Right atrium auricular region (tissue), 2 donors: ENCODE measurements around the gene AGTPBP1. TPM values are rescaled to one million over a fixed set of nuclear protein-coding genes. Genes with fewer than 3 reads are reported as not detected.

Experiments used
- DNase-seq: peaks from one replicate; pipeline ENCODE4 v3.0.0-alpha.2; 2019; ENCODE audit warnings: low spot score
- H3K27ac ChIP-seq, 2 donors: fragments of 200-600 bp; sonication (generic); 1 replicate in 1 of 2; 2 replicates in 1 of 2; pipeline ENCODE4 v1.5.1; 2016 to 2019
- H3K27me3 ChIP-seq, 2 donors: fragments of 200-600 bp; sonication (generic); one replicate each; pipeline versions ENCODE4 v1.5.1 to v1.6.0; 2017 to 2019
- H3K36me3 ChIP-seq: fragments of 200-600 bp; sonication (generic); one replicate; pipeline ENCODE4 v1.5.1; 2016
- H3K4me1 ChIP-seq, 2 donors: fragments of 200-600 bp; sonication (generic); one replicate each; pipeline versions ENCODE4 v1.5.1 to v1.6.0; 2017 to 2019
- H3K4me3 ChIP-seq, 2 donors: fragments of 200-600 bp; sonication (generic); 1 replicate in 1 of 2; 2 replicates in 1 of 2; pipeline ENCODE4 v1.5.1; 2017 to 2019; ENCODE audit warnings: mild to moderate bottlenecking in 1 of 2, moderate library complexity in 1 of 2
- H3K9me3 ChIP-seq, 2 donors: fragments of 200-600 bp; sonication (generic); one replicate each; pipeline ENCODE4 v1.5.1; 2019
- total RNA-seq, 2 donors: library from RNA; depleted of rRNA; stranded (reverse); fragments of >200 nt; gene quantifications; one replicate each; pipeline ENCODE4 v1.1.0, GENCODE V29; 2016
- TF ChIP-seq, protein P1 (sequence below), 2 donors: fragments of 200-600 bp; sonication (generic); IDR thresholded peaks; one replicate each; pipeline ENCODE4 v1.5.1; 2019; ENCODE audit warnings: antibody characterized with exemption in 2 of 2

Gene AGTPBP1
- total RNA-seq, 2 donors from 2014 or later = 34.1 to 53.2 TPM

GRCh38 chr9:85740787-85741094 lies 1.0 kb downstream of the AGTPBP1 start:
- Histone ChIP-seq H3K9me3 (no peaks in the 10 kb centered on the region), H3K4me1 (peaks cover 0 to 29% of the 10 kb centered on the region in 2 donors), H3K4me3 (peak overlapping the region; percentile 96 to 97), H3K36me3 (no peaks in the 10 kb centered on the region), H3K27me3 (no peaks in the 10 kb centered on the region), H3K27ac (peak overlapping the region; percentile 95 to 97)
- TF ChIP-seq, protein P1, sequence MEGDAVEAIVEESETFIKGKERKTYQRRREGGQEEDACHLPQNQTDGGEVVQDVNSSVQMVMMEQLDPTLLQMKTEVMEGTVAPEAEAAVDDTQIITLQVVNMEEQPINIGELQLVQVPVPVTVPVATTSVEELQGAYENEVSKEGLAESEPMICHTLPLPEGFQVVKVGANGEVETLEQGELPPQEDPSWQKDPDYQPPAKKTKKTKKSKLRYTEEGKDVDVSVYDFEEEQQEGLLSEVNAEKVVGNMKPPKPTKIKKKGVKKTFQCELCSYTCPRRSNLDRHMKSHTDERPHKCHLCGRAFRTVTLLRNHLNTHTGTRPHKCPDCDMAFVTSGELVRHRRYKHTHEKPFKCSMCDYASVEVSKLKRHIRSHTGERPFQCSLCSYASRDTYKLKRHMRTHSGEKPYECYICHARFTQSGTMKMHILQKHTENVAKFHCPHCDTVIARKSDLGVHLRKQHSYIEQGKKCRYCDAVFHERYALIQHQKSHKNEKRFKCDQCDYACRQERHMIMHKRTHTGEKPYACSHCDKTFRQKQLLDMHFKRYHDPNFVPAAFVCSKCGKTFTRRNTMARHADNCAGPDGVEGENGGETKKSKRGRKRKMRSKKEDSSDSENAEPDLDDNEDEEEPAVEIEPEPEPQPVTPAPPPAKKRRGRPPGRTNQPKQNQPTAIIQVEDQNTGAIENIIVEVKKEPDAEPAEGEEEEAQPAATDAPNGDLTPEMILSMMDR (IDR thresholded peaks at IDR 0.05) = no peak
- no peak for DNase-seq

GRCh38 chr9:85738509-85738908 lies 3.2 kb downstream of the AGTPBP1 start:
- Histone ChIP-seq H3K9me3 (no peaks in the 10 kb centered on the region), H3K4me3 (no peak overlapping the region), H3K4me1 (peaks cover 0 to 29% of the 10 kb centered on the region in 2 donors), H3K36me3 (no peaks in the 10 kb centered on the region), H3K27me3 (no peaks in the 10 kb centered on the region), H3K27ac (peak overlapping the region; percentile 63 to 75)
- TF ChIP-seq, protein P1 (IDR thresholded peaks at IDR 0.05) = no peak
- DNase-seq = no peak

DNA sequence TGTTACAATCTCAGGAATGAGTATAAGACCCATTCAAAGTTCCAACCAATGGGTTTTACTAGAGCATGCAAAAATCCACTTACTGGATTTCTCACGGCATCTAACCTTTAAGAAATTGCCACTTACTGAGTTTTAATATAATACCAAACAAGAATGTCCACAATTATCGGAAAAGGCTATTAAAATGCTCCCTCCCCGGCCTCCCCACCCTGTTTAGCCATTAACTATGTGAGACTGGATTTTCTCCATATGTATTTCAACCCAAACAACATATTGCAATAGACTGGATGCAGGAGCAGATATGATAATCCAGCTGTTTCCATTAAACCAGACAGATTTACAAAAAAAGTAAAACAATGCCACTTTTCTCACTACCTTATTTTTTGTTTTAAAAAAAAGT lies 4.1 kb downstream of the AGTPBP1 start:
- H3K27ac ChIP-seq = peak overlapping the region in 1 of 2 donors; percentile 75
- no peak overlapping the region for H3K4me3 ChIP-seq
- no peaks in the 10 kb centered on the region for H3K9me3 ChIP-seq
- H3K27me3 ChIP-seq = no peaks in the 10 kb centered on the region
- no peaks in the 10 kb centered on the region for H3K36me3 ChIP-seq
- DNase-seq = no peak
- TF ChIP-seq, protein P1 (IDR thresholded peaks at IDR 0.05) = no peak
- peaks cover 0 to 24% of the 10 kb centered on the region in 2 donors for H3K4me1 ChIP-seq

- H3K27ac ChIP-seq = peak overlapping the region in 1 of 2 donors; percentile 31
- no peaks in the 10 kb centered on the region for H3K27me3 ChIP-seq
These were observed 10.7 kb downstream of the AGTPBP1 start for GRCh38 chr9:85730916-85731630.

GRCh38 chr9:85729882-85730281 lies 11.9 kb downstream of the AGTPBP1 start:
- DNase-seq = no peak
- Histone ChIP-seq H3K4me1 (peaks cover 0 to 19% of the 10 kb centered on the region in 2 donors), H3K27ac (peak overlapping the region; percentile 5 to 31)

More at GRCh38 chr9:85730916-85731630, 10.7 kb downstream of the AGTPBP1 start:
- Histone ChIP-seq H3K9me3 (no peaks in the 10 kb centered on the region), H3K36me3 (no peaks in the 10 kb centered on the region), H3K4me1 (peaks cover 0 to 19% of the 10 kb centered on the region in 2 donors), H3K4me3 (no peak overlapping the region)
- TF ChIP-seq, protein P1 (IDR thresholded peaks at IDR 0.05) = no peak
- no peak for DNase-seq

More at GRCh38 chr9:85729882-85730281, 11.9 kb downstream of the AGTPBP1 start:
- Histone ChIP-seq H3K27me3 (no peaks in the 10 kb centered on the region), H3K9me3 (no peaks in the 10 kb centered on the region), H3K36me3 (no peaks in the 10 kb centered on the region), H3K4me3 (no peak overlapping the region)
- TF ChIP-seq, protein P1 (IDR thresholded peaks at IDR 0.05) = no peak
